ENCODE measurements around the gene C11orf58. TPM values are rescaled to one million over a fixed set of nuclear protein-coding genes. Genes with fewer than 3 reads are reported as not detected.

Gene C11orf58
- total RNA-seq, 2 experiments from 2014 or later = 104 to 111 TPM

DNA sequence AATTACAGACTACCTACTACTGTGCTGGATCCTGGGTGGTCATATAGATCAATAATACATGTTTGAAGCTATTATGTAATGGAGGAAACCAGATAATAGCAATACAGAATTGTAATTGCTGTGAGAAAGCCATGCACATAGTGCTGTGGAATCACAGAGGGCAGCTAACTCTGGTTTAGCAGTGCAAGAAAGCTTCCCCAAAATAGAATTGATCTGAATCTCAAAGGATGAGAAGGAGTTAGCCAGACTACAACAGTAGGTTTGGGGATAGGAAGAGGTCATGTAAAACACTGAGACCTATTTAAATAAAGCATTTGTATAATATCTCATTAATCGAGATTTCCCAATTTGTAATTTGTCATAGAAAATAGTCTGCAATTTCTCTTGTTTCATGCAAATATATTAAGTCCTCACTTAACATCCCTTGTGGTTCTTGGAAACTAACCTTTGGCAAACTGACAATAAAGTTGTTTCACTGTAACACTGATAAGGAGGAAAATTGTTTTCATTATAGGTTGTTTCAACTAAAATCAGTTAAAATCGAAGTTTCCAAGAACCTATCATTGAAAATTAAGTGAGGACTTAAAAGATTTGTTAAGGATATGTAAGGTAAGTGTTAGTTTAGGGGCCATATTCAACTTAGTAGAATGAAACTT, 7.6 kb downstream of the C11orf58 start:
- peaks cover 71% of the 10 kb centered on the region for H3K36me3 Mint-ChIP-seq (ENCODE audit: low read depth)
- H3K27me3 Mint-ChIP-seq (ENCODE audit: low read depth) = no peaks in the 10 kb centered on the region
- CTCF ChIA-PET = no interaction called here
- H3K9me3 Mint-ChIP-seq (ENCODE audit: insufficient read depth) = no peaks in the 10 kb centered on the region
- no peak for DNase-seq
- POLR2A ChIA-PET = interaction anchor here (5.4 kb wide), 1 partner anchor 8 kb away, joined by 39 read pairs; the partner anchor contains the start of gene C11orf58
- ATAC-seq = no peak
- H3K4me3 Mint-ChIP-seq = no peak overlapping the region
- H3K27ac Mint-ChIP-seq = no peak overlapping the region
- H3K4me1 Mint-ChIP-seq (ENCODE audit: low read depth) = peaks cover 25% of the 10 kb centered on the region

DNA sequence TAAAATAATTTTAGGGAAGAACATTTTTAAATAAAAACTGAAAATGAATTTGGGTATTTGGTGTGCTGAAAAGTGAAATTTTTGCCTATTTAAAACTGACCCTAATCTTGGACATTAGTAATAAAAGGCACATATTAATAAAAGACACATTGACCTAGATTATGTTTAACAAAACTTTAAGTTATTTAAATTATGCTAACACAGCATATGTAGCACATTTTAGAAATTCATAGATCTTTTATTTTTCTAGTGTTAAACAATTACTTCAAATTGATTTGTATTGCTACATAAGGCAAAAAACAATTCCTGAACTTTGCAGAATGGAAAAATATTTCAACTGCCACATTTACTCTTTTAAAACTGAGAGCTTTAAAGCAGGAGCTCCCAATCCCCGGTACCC, 10.6 kb downstream of the C11orf58 start:
- Mint-ChIP-seq H3K4me1 (ENCODE audit: low read depth) (peaks cover 9% of the 10 kb centered on the region), H3K9me3 (ENCODE audit: insufficient read depth) (no peaks in the 10 kb centered on the region), H3K27ac (no peak overlapping the region), H3K4me3 (no peak overlapping the region), H3K27me3 (ENCODE audit: low read depth) (no peaks in the 10 kb centered on the region), H3K36me3 (ENCODE audit: low read depth) (peaks cover 76% of the 10 kb centered on the region)
- DNase-seq (no peak), ATAC-seq (no peak)
- CTCF ChIA-PET = interaction anchor here (1.8 to 2.2 kb wide), 2 partner anchors 11 to 37 kb away, joined by 6 to 21 read pairs; partner anchors contain the start of gene C11orf58
- POLR2A ChIA-PET = interaction anchor here (0.6 to 5.4 kb wide), 3 partner anchors 11 to 1775 kb away, joined by 3 to 39 read pairs (median 3); partner anchors contain the start of gene C11orf58

DNA sequence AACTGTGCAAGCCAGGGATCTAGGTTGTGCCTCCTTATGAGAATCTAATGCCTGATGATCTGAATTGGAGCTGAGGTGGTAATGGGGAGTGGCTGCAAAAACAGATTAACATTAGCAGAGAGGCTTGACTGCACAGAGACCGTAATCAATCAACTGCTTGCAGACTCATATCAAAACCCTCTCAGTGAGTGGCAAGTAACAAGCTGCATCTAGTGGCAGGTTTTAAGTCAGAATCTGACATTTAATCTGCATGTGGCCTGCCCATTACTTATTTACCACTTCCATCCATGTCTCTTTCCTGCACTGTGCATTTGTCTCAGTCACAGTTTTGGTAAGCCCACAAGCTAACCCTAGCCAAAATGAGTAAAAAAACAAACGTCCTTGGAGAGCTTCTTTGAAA, 11.2 kb downstream of the C11orf58 start:
- H3K4me3 Mint-ChIP-seq = no peak overlapping the region
- CTCF ChIA-PET = interaction anchor here (1.8 to 2.2 kb wide), 2 partner anchors 11 to 36 kb away, joined by 6 to 21 read pairs; partner anchors contain the start of gene C11orf58
- peaks cover 4% of the 10 kb centered on the region for H3K4me1 Mint-ChIP-seq (ENCODE audit: low read depth)
- DNase-seq (no peak), ATAC-seq (no peak)
- no peak overlapping the region for H3K27ac Mint-ChIP-seq
- H3K36me3 Mint-ChIP-seq (ENCODE audit: low read depth) = peaks cover 73% of the 10 kb centered on the region
- H3K27me3 Mint-ChIP-seq (ENCODE audit: low read depth) = no peaks in the 10 kb centered on the region
- no peaks in the 10 kb centered on the region for H3K9me3 Mint-ChIP-seq (ENCODE audit: insufficient read depth)
- POLR2A ChIA-PET = interaction anchor here (0.6 to 5.4 kb wide), 2 partner anchors 11 to 1775 kb away, joined by 3 to 39 read pairs; partner anchors contain the start of gene C11orf58

DNA sequence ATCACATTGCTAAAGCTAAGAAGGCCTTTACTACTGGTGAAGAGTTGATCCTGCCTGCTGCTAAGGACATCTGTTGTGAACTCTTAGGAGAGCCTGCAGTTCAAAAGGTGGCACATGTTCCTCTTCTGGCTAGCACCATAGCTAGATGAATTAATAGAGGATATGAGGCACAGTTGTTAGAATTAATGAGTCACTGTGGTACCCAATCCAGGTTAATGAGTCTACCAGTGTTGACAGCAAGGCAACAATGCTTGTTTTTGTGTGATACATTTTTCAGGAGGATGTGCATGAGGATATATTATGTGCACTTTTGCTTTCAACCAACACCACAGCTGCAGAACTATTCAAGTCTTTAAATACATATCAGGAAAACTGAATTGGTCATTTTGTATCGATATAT, 12.0 kb downstream of the C11orf58 start:
- ATAC-seq = no peak
- CTCF ChIA-PET = interaction anchor here (1.8 to 2.2 kb wide), 2 partner anchors 12 to 36 kb away, joined by 6 to 21 read pairs; partner anchors contain the start of gene C11orf58
- Mint-ChIP-seq H3K4me1 (ENCODE audit: low read depth) (peaks cover 3% of the 10 kb centered on the region), H3K9me3 (ENCODE audit: insufficient read depth) (no peaks in the 10 kb centered on the region), H3K36me3 (ENCODE audit: low read depth) (peaks cover 68% of the 10 kb centered on the region), H3K4me3 (no peak overlapping the region), H3K27ac (no peak overlapping the region), H3K27me3 (ENCODE audit: low read depth) (no peaks in the 10 kb centered on the region)
- no peak for DNase-seq
- POLR2A ChIA-PET = interaction anchor here (5.4 kb wide), 1 partner anchor 12 kb away, joined by 39 read pairs; the partner anchor contains the start of gene C11orf58

DNA sequence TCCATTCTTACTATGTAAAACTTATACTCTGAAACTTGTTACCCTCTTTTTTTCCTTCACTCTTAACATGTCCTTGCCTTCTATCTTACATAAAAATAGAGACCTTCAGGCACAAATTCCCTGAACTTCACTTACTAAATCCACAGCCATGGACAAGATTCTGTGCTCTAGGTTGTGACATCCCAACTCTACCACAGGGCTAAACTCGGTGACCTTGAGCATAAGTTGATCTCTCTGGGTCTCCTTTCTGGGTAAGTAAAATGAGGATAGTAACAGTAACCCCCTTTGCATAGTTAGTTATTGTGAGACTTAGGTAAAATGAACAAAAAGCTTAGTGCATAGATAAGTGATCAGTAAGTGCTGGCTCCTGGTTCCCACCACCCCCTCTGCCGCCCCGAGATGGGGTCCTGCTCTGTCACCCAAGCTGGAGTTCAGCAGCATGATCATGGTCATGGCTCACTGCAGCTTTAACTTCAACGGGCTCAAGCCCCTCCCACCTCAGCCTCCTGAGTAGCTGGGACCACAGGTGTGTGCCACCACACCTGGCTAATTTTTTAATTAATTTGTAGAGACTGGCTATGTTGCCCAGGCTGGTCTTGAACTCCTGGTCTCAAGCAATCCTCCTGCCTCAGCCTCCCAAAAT, 20.1 kb downstream of the C11orf58 start:
- CTCF ChIA-PET = no interaction called here
- Mint-ChIP-seq H3K4me1 (ENCODE audit: low read depth) (peaks cover 3% of the 10 kb centered on the region), H3K36me3 (ENCODE audit: low read depth) (peaks cover 34% of the 10 kb centered on the region), H3K27ac (no peak overlapping the region), H3K27me3 (ENCODE audit: low read depth) (no peaks in the 10 kb centered on the region), H3K4me3 (no peak overlapping the region), H3K9me3 (ENCODE audit: insufficient read depth) (no peaks in the 10 kb centered on the region)
- ATAC-seq (no peak), DNase-seq (no peak)
- POLR2A ChIA-PET = no interaction called here

DNA sequence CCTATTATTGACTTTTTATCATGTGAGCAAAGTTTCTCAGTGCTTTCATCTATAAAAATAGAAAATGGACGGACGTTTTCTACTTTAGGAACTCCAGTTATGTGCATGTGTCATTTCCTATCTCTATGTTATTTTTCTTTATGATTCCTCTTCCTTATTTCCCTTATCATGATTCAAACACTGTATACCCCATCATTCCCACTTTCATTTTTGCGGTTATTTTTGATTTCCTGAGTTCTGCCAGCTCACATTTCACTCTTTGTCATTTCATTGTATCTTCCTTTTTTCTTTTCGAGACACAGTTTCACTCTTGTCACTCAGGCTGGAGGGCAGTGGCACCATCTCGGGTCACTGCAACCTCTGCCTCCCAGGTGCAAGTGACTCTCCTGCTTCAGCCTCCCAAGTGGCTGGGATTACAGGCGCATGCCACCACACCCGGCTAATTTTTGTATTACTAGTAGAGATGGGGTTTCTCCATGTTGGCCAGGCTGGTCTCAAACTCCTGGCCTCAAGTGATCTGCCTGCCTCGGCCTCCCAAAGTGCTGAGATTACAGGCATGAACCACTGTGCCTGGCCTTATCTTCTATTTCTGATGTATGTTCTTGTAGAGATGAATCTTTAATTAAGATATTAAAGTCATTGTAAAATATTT, 21.5 kb downstream of the C11orf58 start:
- peaks cover 3% of the 10 kb centered on the region for H3K4me1 Mint-ChIP-seq (ENCODE audit: low read depth)
- no peak overlapping the region for H3K27ac Mint-ChIP-seq
- no peaks in the 10 kb centered on the region for H3K9me3 Mint-ChIP-seq (ENCODE audit: insufficient read depth)
- peaks cover 25% of the 10 kb centered on the region for H3K36me3 Mint-ChIP-seq (ENCODE audit: low read depth)
- CTCF ChIA-PET = interaction anchor here (1.3 to 1.6 kb wide), 2 partner anchors 26 to 28 kb away, joined by 4 to 5 read pairs; no protein-coding TSS in a partner anchor
- ATAC-seq (no peak), DNase-seq (peak; percentile 4)
- no peaks in the 10 kb centered on the region for H3K27me3 Mint-ChIP-seq (ENCODE audit: low read depth)
- no peak overlapping the region for H3K4me3 Mint-ChIP-seq
- POLR2A ChIA-PET = no interaction called here

DNA sequence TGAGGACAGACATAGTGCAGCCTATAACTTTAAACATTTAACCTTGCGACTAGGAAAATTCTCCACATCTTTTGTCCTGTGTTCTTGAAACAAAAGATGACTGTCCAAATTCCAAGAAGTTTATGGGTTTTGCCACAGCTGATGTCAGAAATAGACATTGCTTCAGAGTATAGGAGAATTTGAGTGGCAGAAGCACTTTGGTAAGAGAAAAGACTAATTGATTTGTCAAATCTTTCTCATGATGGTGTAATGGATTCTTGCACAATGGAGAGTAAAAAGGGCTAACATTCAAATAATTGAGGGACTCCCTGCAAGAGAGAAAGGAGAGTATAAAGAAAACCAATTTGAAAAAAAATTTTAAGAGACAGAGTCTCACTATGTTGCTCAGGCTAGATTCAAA, 25.3 kb downstream of the C11orf58 start:
- H3K9me3 Mint-ChIP-seq (ENCODE audit: insufficient read depth) = no peaks in the 10 kb centered on the region
- H3K4me3 Mint-ChIP-seq = no peak overlapping the region
- ChIA-PET CTCF (no interaction called here), POLR2A (no interaction called here)
- no peak overlapping the region for H3K27ac Mint-ChIP-seq
- peaks cover 3% of the 10 kb centered on the region for H3K36me3 Mint-ChIP-seq (ENCODE audit: low read depth)
- DNase-seq = no peak
- ATAC-seq = no peak
- peaks cover 3% of the 10 kb centered on the region for H3K4me1 Mint-ChIP-seq (ENCODE audit: low read depth)
- peaks cover 2% of the 10 kb centered on the region for H3K27me3 Mint-ChIP-seq (ENCODE audit: low read depth)

DNA sequence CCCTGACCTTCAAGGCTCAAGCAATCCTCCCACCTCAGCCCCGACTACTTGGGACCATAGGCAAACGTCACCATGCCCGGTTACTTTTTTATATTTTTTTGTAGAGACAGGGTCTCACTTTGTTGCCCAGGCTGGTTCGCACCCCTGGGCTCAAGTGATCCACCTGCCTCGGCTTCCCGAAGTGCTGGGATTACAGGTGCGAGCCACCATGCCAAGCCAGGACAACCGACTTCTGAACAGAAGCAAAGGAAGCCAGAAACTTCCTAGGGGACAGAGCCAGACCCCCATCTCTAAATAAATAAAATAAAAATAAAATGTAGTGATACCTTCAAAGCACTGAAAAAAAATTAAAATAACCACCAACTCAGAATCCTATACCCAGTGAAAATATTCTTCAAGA, 26.4 kb downstream of the C11orf58 start:
- H3K27ac Mint-ChIP-seq = no peak overlapping the region
- ChIA-PET POLR2A (no interaction called here), CTCF (no interaction called here)
- no peaks in the 10 kb centered on the region for H3K9me3 Mint-ChIP-seq (ENCODE audit: insufficient read depth)
- DNase-seq (peak; percentile 6), ATAC-seq (no peak)
- H3K4me1 Mint-ChIP-seq (ENCODE audit: low read depth) = peaks cover 2% of the 10 kb centered on the region
- H3K27me3 Mint-ChIP-seq (ENCODE audit: low read depth) = peaks cover 2% of the 10 kb centered on the region
- H3K36me3 Mint-ChIP-seq (ENCODE audit: low read depth) = no peaks in the 10 kb centered on the region
- H3K4me3 Mint-ChIP-seq = no peak overlapping the region

DNA sequence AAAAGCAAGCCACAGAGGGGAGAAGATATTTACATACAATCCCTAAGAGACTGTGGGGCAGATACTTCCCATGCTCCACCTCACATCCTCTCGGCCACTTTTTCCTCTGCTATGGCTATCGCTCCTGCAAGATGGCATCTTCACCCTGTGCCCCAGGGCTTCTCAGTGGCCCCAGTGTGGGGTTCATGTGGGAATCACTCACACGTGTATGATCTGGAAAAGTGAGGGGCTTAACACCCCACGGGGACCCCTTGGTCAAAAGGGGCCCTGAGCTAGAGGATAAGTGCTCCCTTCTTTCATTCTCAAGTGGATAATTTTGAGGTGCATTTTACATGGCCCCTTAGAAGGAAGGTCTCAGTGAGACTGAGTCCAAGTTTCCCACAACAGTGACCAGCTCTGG, 28.7 kb downstream of the C11orf58 start:
- POLR2A ChIA-PET = interaction anchor here (0.6 kb wide), 1 partner anchor 15 kb away, joined by 3 read pairs; no protein-coding TSS in a partner anchor
- Mint-ChIP-seq H3K36me3 (ENCODE audit: low read depth) (no peaks in the 10 kb centered on the region), H3K9me3 (ENCODE audit: insufficient read depth) (no peaks in the 10 kb centered on the region), H3K4me3 (no peak overlapping the region), H3K27me3 (ENCODE audit: low read depth) (peaks cover 2% of the 10 kb centered on the region), H3K4me1 (ENCODE audit: low read depth) (no peaks in the 10 kb centered on the region), H3K27ac (no peak overlapping the region)
- CTCF ChIA-PET = interaction anchor here (0.9 kb wide), 1 partner anchor 18 kb away, joined by 3 read pairs; no protein-coding TSS in a partner anchor
- DNase-seq = peak; percentile 12
- ATAC-seq = no peak

DNA sequence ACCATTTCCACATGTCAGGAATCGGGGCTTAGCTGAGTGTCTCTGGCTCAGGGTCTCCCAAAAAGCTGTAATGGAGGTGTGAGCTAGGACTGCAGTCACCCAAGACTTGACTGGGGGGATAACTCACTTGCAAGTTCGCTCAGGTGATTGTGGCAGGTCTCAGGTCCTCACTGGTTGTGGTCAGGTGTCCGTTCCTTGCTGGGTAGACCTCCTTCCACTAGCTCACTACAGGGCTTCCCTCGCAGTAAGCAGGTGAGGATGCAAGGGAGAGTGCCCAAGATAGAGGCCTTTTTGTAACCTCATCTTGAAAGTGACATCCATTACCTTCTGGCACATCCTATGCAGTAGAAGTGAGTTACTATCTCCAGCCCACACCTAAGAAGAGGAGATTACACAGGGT, 29.5 kb downstream of the C11orf58 start:
- CTCF ChIA-PET = interaction anchor here (0.9 to 1.2 kb wide), 3 partner anchors 18 to 20 kb away, joined by 3 to 4 read pairs (median 3); no protein-coding TSS in a partner anchor
- H3K36me3 Mint-ChIP-seq (ENCODE audit: low read depth) = no peaks in the 10 kb centered on the region

DNA sequence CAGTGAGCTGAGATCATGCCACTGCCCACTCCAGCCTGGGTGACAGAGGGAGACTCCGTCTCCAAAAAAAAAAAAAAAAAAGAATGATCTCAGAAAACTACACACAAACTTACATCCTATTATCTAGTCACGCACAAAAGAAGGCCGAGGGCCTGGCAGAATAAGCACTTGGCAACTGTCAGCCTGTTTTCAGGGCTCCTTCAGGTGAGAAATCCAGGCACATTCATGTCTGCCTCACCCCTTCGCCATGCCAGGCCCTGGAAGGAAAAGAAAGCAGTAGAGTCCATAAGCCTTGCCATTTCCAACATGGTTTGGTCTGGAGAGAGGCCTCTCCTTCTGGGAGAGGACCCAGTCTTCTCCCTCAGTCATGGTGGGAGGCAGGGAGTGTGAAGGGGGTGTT, 30.9 kb downstream of the C11orf58 start:
- ATAC-seq (no peak), DNase-seq (no peak)
- POLR2A ChIA-PET = no interaction called here
- H3K4me1 Mint-ChIP-seq (ENCODE audit: low read depth) = no peaks in the 10 kb centered on the region
- H3K36me3 Mint-ChIP-seq (ENCODE audit: low read depth) = no peaks in the 10 kb centered on the region
- CTCF ChIA-PET = no interaction called here
- no peak overlapping the region for H3K27ac Mint-ChIP-seq
- H3K4me3 Mint-ChIP-seq = no peak overlapping the region
- peaks cover 2% of the 10 kb centered on the region for H3K27me3 Mint-ChIP-seq (ENCODE audit: low read depth)
- no peaks in the 10 kb centered on the region for H3K9me3 Mint-ChIP-seq (ENCODE audit: insufficient read depth)

More for the DNA sequence above, 29.5 kb downstream of the C11orf58 start:
- no peaks in the 10 kb centered on the region for H3K4me1 Mint-ChIP-seq (ENCODE audit: low read depth)
- peak; percentile 4 for DNase-seq
- H3K9me3 Mint-ChIP-seq (ENCODE audit: insufficient read depth) = no peaks in the 10 kb centered on the region
- ATAC-seq = no peak
- POLR2A ChIA-PET = no interaction called here
- no peak overlapping the region for H3K4me3 Mint-ChIP-seq
- H3K27me3 Mint-ChIP-seq (ENCODE audit: low read depth) = peaks cover 2% of the 10 kb centered on the region
- H3K27ac Mint-ChIP-seq = no peak overlapping the region

Measured in activated CD8-positive, alpha-beta T cell treated with anti-CD3 and anti-CD28 coated beads, Interleukin-2, amount 10 ng/mL, durations not matched to agents 7 days and 5 days (primary cell).